22Rv1 (cell line): ENCODE data around the gene C5.

Experiments used
- ZFX ChIP-seq: fragments of 450-650 bp; IDR thresholded peaks from 2 replicates; pipeline ENCODE4 v1.6.1; 2017; ENCODE audit warnings: antibody characterized with exemption, borderline replicate concordance
- TF ChIP-seq, protein P1 (sequence below): fragments of 450-650 bp; IDR thresholded peaks from 2 replicates; pipeline ENCODE4 v1.5.1; 2017; ENCODE audit warnings: mild to moderate bottlenecking

DNA sequence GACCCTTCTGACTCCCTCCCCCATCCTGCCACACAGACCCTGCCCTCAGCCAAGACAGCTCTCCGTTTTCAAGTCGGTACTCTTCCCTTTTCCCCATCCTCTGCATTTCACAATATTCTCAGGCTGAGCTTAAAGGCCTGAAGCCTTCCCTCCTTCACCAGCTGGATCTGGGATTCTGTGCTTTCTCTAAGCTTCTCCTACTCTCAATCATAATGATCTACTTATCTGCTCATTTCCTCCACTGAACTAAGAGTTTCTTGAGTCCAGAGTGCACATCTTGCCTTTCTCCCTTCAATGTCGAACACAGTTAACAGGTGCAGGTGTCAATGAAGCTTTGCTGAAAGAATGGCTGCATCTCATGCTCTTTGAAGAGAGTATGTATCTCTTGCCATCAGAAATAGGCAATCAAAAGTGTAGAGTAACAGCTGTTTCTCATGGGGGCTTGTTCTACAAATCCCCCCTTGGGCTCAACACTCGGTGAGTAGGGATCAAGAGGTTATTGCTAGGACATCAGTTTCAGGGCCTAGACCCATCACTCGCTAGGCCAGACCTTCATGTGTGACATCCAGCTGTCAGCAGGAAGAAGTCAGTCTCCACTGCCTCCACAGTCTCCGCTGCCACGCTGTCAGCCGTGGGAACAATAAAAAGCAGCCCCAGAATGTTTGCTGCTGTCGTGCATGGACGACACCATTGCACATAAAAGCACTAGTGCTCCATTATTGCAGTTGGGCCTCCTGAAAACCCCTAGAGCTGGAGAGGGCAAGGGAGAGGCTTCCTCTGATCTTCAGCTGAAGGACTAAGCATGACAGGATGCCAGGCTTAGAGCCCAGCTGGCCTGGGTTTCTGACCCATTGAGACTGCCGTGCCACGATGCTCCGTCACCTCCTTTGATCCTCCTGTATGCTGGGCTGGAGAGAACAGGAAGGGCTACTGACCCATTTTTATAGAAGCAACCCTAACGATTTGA is 147.2 kb downstream of the C5 start:
- TF ChIP-seq, protein P1, sequence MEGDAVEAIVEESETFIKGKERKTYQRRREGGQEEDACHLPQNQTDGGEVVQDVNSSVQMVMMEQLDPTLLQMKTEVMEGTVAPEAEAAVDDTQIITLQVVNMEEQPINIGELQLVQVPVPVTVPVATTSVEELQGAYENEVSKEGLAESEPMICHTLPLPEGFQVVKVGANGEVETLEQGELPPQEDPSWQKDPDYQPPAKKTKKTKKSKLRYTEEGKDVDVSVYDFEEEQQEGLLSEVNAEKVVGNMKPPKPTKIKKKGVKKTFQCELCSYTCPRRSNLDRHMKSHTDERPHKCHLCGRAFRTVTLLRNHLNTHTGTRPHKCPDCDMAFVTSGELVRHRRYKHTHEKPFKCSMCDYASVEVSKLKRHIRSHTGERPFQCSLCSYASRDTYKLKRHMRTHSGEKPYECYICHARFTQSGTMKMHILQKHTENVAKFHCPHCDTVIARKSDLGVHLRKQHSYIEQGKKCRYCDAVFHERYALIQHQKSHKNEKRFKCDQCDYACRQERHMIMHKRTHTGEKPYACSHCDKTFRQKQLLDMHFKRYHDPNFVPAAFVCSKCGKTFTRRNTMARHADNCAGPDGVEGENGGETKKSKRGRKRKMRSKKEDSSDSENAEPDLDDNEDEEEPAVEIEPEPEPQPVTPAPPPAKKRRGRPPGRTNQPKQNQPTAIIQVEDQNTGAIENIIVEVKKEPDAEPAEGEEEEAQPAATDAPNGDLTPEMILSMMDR, result no peak
- TF ChIP-seq ZFX, result no peak
